Mucosa of rectum (tissue), 2 donors: ENCODE measurements around the gene PLCXD3.

Experiments used
- H3K27ac ChIP-seq, 2 donors: one replicate each; pipeline ENCODE4 v1.7.0; 2013; ENCODE audit warnings: inconsistent platforms in 2 of 2, low read depth in 2 of 2, low read length in 2 of 2
- H3K27me3 ChIP-seq, 2 donors: one replicate each; pipeline ENCODE4 v1.7.0; 2013; ENCODE audit warnings: low read length in 2 of 2; ENCODE audit not compliant: control insufficient read depth in 2 of 2, insufficient read depth in 2 of 2
- H3K36me3 ChIP-seq, 2 donors: one replicate each; pipeline ENCODE4 v1.7.0; 2013; ENCODE audit warnings: low read length in 2 of 2; ENCODE audit not compliant: control insufficient read depth in 2 of 2, insufficient read depth in 2 of 2
- H3K4me1 ChIP-seq, 2 donors: one replicate each; pipeline ENCODE4 v1.7.0; 2013; ENCODE audit warnings: low read length in 2 of 2, mild to moderate bottlenecking in 1 of 2; ENCODE audit not compliant: control insufficient read depth in 2 of 2, insufficient read depth in 2 of 2
- H3K4me3 ChIP-seq, 2 donors: one replicate each; pipeline ENCODE4 v1.7.0; 2013; ENCODE audit warnings: low read length in 2 of 2
- H3K9ac ChIP-seq, 2 donors: one replicate each; pipeline ENCODE4 v1.7.0; 2013; ENCODE audit warnings: low read length in 2 of 2, low read depth in 1 of 2, mild to moderate bottlenecking in 1 of 2
- H3K9me3 ChIP-seq, 2 donors: one replicate each; pipeline ENCODE4 v1.7.0; 2013; ENCODE audit warnings: low read length in 2 of 2; ENCODE audit not compliant: control insufficient read depth in 2 of 2
- donor health status: healthy.
- donor health status: Normal muscosa, but diverticular disease.

PLCXD3 gene

GRCh38 chr5:41416336-41416735 is 94.1 kb downstream of the PLCXD3 start:
- Histone ChIP-seq H3K36me3 (no peaks in the 10 kb centered on the region), H3K27ac (no peak overlapping the region), H3K27me3 (no peaks in the 10 kb centered on the region), H3K9ac (no peak overlapping the region), H3K9me3 (no peaks in the 10 kb centered on the region), H3K4me1 (no peaks in the 10 kb centered on the region), H3K4me3 (no peak overlapping the region)

- Histone ChIP-seq H3K27me3 (no peaks in the 10 kb centered on the region), H3K27ac (no peak overlapping the region), H3K36me3 (no peaks in the 10 kb centered on the region), H3K4me3 (no peak overlapping the region), H3K4me1 (no peaks in the 10 kb centered on the region), H3K9ac (no peak overlapping the region), H3K9me3 (no peaks in the 10 kb centered on the region)
Measured at GRCh38 chr5:41415242-41415641, 95.2 kb downstream of the PLCXD3 start.

GRCh38 chr5:41414598-41414997 is 95.8 kb downstream of the PLCXD3 start:
- no peaks in the 10 kb centered on the region for H3K36me3 ChIP-seq
- H3K27me3 ChIP-seq, result no peaks in the 10 kb centered on the region
- no peaks in the 10 kb centered on the region for H3K9me3 ChIP-seq
- H3K9ac ChIP-seq, result no peak overlapping the region
- H3K4me1 ChIP-seq, result no peaks in the 10 kb centered on the region
- no peak overlapping the region for H3K27ac ChIP-seq
- H3K4me3 ChIP-seq, result no peak overlapping the region

- Histone ChIP-seq H3K4me1 (no peaks in the 10 kb centered on the region), H3K27ac (no peak overlapping the region)
Measured at GRCh38 chr5:41413074-41413473, 97.3 kb downstream of the PLCXD3 start.

GRCh38 chr5:41412496-41412895 is 97.9 kb downstream of the PLCXD3 start:
- Histone ChIP-seq H3K9ac (no peak overlapping the region), H3K9me3 (no peaks in the 10 kb centered on the region), H3K27ac (no peak overlapping the region), H3K4me3 (no peak overlapping the region), H3K27me3 (no peaks in the 10 kb centered on the region), H3K36me3 (no peaks in the 10 kb centered on the region), H3K4me1 (no peaks in the 10 kb centered on the region)

More at GRCh38 chr5:41413074-41413473, 97.3 kb downstream of the PLCXD3 start:
- Histone ChIP-seq H3K27me3 (no peaks in the 10 kb centered on the region), H3K4me3 (no peak overlapping the region), H3K36me3 (no peaks in the 10 kb centered on the region), H3K9ac (no peak overlapping the region), H3K9me3 (no peaks in the 10 kb centered on the region)

- no peak overlapping the region for H3K9ac ChIP-seq
- H3K9me3 ChIP-seq, result no peaks in the 10 kb centered on the region
- no peaks in the 10 kb centered on the region for H3K36me3 ChIP-seq
- H3K27ac ChIP-seq, result no peak overlapping the region
- H3K4me3 ChIP-seq, result no peak overlapping the region
- peaks cover 3 to 4% of the 10 kb centered on the region in 2 donors for H3K4me1 ChIP-seq
- no peaks in the 10 kb centered on the region for H3K27me3 ChIP-seq
Measured at GRCh38 chr5:41410737-41411136, 99.7 kb downstream of the PLCXD3 start.

- Histone ChIP-seq H3K4me3 (no peak overlapping the region), H3K36me3 (no peaks in the 10 kb centered on the region), H3K27me3 (no peaks in the 10 kb centered on the region), H3K4me1 (peaks cover 3 to 4% of the 10 kb centered on the region in 2 donors), H3K27ac (no peak overlapping the region), H3K9ac (no peak overlapping the region), H3K9me3 (no peaks in the 10 kb centered on the region)
Measured at GRCh38 chr5:41410307-41410706, 100.1 kb downstream of the PLCXD3 start.

- H3K4me1 ChIP-seq, result peaks cover 3 to 4% of the 10 kb centered on the region in 2 donors
Measured at GRCh38 chr5:41408676-41409443, 101.5 kb downstream of the PLCXD3 start.

GRCh38 chr5:41406936-41407335 is 103.5 kb downstream of the PLCXD3 start:
- Histone ChIP-seq H3K9ac (no peak overlapping the region), H3K4me1 (peaks cover 3 to 4% of the 10 kb centered on the region in 2 donors), H3K36me3 (no peaks in the 10 kb centered on the region), H3K9me3 (no peaks in the 10 kb centered on the region), H3K27ac (no peak overlapping the region), H3K4me3 (peak overlapping the region in 1 of 2 donors; percentile 46), H3K27me3 (no peaks in the 10 kb centered on the region)

More at GRCh38 chr5:41408676-41409443, 101.5 kb downstream of the PLCXD3 start:
- H3K9ac ChIP-seq, result no peak overlapping the region
- no peaks in the 10 kb centered on the region for H3K27me3 ChIP-seq
- no peak overlapping the region for H3K4me3 ChIP-seq
- no peaks in the 10 kb centered on the region for H3K9me3 ChIP-seq
- H3K36me3 ChIP-seq, result no peaks in the 10 kb centered on the region
- no peak overlapping the region for H3K27ac ChIP-seq

- Histone ChIP-seq H3K4me1 (peaks cover 3 to 4% of the 10 kb centered on the region in 2 donors), H3K27ac (peak overlapping the region in 1 of 2 donors; percentile 32), H3K27me3 (no peaks in the 10 kb centered on the region), H3K9me3 (no peaks in the 10 kb centered on the region), H3K4me3 (peak overlapping the region in 1 of 2 donors; percentile 46), H3K9ac (no peak overlapping the region), H3K36me3 (no peaks in the 10 kb centered on the region)
Measured at GRCh38 chr5:41406424-41406823, 104.0 kb downstream of the PLCXD3 start.
